Neuron (in vitro differentiated cells): ENCODE data around the gene MRPL22.
"Not testable (repeated sequence)": the region's sequence is repeated elsewhere in the genome, so short reads cannot be mapped to it uniquely, and the experiment has no call there.

Experiments
- H2AFZ ChIP-seq: one replicate; pipeline ENCODE4 v1.6.1; 2013; ENCODE audit warnings: low read depth, mild to moderate bottlenecking, inconsistent platforms, low read length, moderate library complexity
- H3K27me3 ChIP-seq: one replicate; pipeline ENCODE4 v1.6.1; 2013; ENCODE audit warnings: low read length; ENCODE audit not compliant: insufficient read depth
- H3K36me3 ChIP-seq: one replicate; pipeline ENCODE4 v1.6.1; 2013; ENCODE audit warnings: low read length; ENCODE audit not compliant: insufficient read depth
- H3K4me1 ChIP-seq: one replicate; pipeline ENCODE4 v1.6.1; 2013; ENCODE audit warnings: low read length; ENCODE audit not compliant: insufficient read depth
- H3K4me3 ChIP-seq: 2 replicates; pipeline ENCODE4 v1.5.1; 2013; ENCODE audit warnings: mild to moderate bottlenecking, low read length, moderate library complexity
- H3K9me3 ChIP-seq: one replicate; pipeline ENCODE4 v1.6.1; 2013; ENCODE audit warnings: low read length

The MRPL22 gene

GRCh38 chr5:154917757-154918156 is 23.1 kb upstream of the MRPL22 start:
- H3K4me1 ChIP-seq: no peaks in the 10 kb centered on the region
- no peaks in the 10 kb centered on the region for H3K9me3 ChIP-seq
- no peak overlapping the region for H2AFZ ChIP-seq
- peaks cover 66% of the 10 kb centered on the region for H3K36me3 ChIP-seq
- no peak overlapping the region for H3K4me3 ChIP-seq
- no peaks in the 10 kb centered on the region for H3K27me3 ChIP-seq

DNA sequence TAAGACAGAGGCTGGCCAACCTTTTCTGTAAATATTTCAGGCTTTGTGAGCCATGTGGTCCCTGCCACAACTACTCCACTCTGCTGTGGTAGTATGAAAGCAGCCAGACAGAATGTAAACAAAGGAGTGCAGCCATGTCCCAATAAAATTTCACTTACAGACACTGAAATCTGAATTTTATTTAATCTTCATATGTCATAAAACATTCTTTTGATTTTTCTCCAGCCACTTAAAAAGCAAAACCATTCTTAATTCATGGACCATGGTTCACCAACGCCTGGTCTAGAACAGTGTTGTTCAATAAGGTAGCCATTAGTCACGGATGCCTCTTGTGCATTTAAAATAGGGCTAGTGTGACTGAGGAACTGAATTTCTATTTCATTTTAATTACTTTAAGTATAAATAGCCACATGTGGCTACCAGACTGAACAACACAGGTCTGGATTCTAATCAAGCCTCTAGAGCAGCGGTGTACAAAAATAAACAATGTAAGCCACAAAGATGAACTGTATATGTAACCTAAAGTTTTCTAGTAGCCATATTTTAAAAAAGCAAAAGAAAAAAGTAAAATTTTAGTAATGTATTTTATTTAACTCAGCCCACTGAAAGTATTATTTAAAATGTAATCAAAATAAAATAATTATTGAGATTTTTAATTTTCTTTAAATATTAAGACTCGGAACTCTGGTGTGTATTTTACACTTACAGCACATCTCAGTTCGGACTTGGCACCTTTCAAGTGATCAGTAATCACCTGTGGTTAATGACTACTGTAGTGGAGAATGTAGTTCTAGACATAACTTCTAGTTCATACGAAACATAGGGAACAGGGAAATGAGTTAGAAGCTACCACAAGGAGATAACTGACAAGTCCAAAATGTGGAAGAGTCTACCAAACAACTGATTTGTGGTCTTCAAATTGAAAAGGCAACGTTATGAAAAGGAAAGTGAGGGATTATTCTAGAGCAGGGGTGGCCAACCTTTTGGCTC is 17.1 kb upstream of the MRPL22 start:
- H2AFZ ChIP-seq: no peak overlapping the region
- H3K36me3 ChIP-seq: peaks cover 67% of the 10 kb centered on the region
- no peaks in the 10 kb centered on the region for H3K4me1 ChIP-seq
- H3K9me3 ChIP-seq: no peaks in the 10 kb centered on the region
- H3K4me3 ChIP-seq: no peak overlapping the region
- no peaks in the 10 kb centered on the region for H3K27me3 ChIP-seq

- Histone ChIP-seq H2AFZ (no peak overlapping the region), H3K4me3 (no peak overlapping the region), H3K4me1 (peaks cover 8% of the 10 kb centered on the region), H3K9me3 (no peaks in the 10 kb centered on the region), H3K36me3 (peaks cover 39% of the 10 kb centered on the region), H3K27me3 (no peaks in the 10 kb centered on the region)
Observed at GRCh38 chr5:154933537-154933936, 7.3 kb upstream of the MRPL22 start.

DNA sequence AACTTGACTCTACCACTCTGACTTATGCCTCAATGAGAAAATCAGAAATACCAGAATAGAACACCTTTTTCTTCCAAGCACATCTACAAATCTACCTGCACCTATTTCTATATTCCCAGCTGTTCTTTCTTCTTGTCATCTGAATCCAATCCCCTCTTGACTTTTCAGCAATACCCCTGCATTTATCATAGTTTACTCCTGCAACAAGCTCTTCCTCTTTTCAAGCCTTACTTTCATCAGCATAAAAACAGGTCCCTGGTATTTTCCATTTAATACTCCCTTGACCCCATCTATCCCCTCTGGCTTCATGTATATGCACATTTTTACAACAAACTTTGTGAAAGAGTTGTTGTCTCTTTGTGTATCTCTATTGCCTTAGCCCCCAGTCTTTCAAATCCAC is 6.0 kb upstream of the MRPL22 start:
- Histone ChIP-seq H3K4me3 (no peak overlapping the region), H3K27me3 (no peaks in the 10 kb centered on the region), H3K4me1 (peaks cover 8% of the 10 kb centered on the region), H2AFZ (no peak overlapping the region), H3K9me3 (no peaks in the 10 kb centered on the region), H3K36me3 (peaks cover 31% of the 10 kb centered on the region)

DNA sequence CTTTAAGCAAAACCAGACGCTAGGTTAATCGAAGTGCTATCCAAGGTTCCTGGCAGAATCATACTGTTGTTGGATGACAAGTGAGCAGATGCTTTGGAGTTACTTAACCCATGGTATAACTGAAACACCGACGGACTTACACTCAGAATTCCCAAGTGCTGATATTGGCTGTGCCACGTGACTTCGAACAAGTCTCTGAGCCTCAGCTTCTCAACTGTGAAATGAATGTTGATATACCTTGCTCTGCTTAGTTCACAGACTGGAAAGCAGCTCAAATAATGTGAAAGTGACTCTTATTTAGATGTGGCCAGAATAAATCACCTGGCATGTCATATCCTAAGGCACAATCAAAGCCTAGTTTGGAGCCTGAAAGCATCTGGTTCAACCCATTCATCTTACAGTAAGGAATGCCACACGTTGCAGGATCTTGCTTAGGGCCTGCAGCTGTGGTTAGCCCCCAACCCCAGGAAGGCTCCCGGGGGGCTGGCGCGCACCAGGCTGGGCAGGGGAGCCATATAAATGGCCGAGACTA is 3.6 kb upstream of the MRPL22 start:
- Histone ChIP-seq H3K9me3 (no peaks in the 10 kb centered on the region), H3K4me1 (peaks cover 18% of the 10 kb centered on the region), H3K27me3 (no peaks in the 10 kb centered on the region), H3K4me3 (peak overlapping the region; percentile 92), H3K36me3 (peaks cover 13% of the 10 kb centered on the region), H2AFZ (peak overlapping the region; percentile 73)

GRCh38 chr5:154937718-154938466 is 3.0 kb upstream of the MRPL22 start, which contains the start of gene GEMIN5:
Gene GEMIN5, minus strand, starts transcription at chr5:154938211. Its CDS starts 78 bp downstream, at chr5:154938133.
- Histone ChIP-seq H3K27me3 (no peaks in the 10 kb centered on the region), H3K4me1 (peaks cover 23% of the 10 kb centered on the region), H3K36me3 (peaks cover 11% of the 10 kb centered on the region), H2AFZ (peak within 1 kb of the TSS; percentile 73), H3K4me3 (peak within 1 kb of the TSS; percentile 92), H3K9me3 (no peaks in the 10 kb centered on the region)

DNA sequence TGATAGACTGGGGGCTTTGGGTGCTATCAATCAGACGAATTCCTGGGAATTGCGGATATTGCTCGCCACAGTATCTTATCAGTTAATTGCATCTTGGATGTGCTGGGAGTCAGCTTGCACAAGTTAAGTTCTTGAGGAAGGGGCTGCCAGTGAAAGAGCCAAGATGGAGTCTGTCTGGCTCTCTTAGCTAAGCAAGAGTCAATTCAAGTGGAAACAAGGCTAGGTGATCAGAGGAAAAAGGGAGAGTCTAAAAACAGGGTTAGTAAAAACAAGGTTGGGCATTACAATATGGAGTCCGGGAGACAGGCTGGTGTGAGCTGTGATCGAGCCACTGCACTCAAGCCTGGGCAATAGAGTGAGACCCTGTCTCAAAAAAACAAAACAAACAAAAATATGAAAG is 1.5 kb upstream of the MRPL22 start:
- not testable (repeated sequence) for H3K27me3 ChIP-seq, H2AFZ ChIP-seq, H3K4me3 ChIP-seq, H3K9me3 ChIP-seq, H3K36me3 ChIP-seq
- H3K4me1 ChIP-seq: peaks cover 26% of the 10 kb centered on the region

GRCh38 chr5:154940375-154940771 is 500 bp upstream of the MRPL22 start:
- Histone ChIP-seq H3K36me3 (peaks cover 3% of the 10 kb centered on the region), H3K4me1 (peaks cover 26% of the 10 kb centered on the region), H2AFZ (peak overlapping the region; percentile 82), H3K9me3 (no peaks in the 10 kb centered on the region), H3K4me3 (peak overlapping the region; percentile 90), H3K27me3 (no peaks in the 10 kb centered on the region)

DNA sequence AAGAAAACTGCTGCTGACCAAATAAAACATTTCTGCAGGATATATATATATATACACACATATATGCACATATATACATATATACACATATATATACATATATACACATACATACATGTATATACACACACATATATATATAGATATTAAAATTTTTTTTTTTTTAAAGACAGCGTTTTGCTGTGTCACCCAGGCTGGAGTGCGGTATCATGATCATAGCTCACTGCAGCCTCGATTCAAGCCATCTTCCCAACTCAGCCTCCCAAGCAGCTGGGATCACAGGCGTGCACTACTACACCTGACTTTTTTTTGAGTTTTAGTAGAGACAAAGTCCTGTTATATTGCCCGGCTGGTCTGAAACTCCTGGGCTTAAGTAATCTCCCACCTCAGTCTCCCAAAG is 2.7 kb downstream of the MRPL22 start:
- H3K4me1 ChIP-seq: peaks cover 19% of the 10 kb centered on the region
- H3K9me3 ChIP-seq: no peaks in the 10 kb centered on the region
- no peaks in the 10 kb centered on the region for H3K36me3 ChIP-seq
- no peaks in the 10 kb centered on the region for H3K27me3 ChIP-seq
- no peak overlapping the region for H3K4me3 ChIP-seq
- no peak overlapping the region for H2AFZ ChIP-seq

GRCh38 chr5:154944716-154945115 is 3.8 kb downstream of the MRPL22 start:
- no peaks in the 10 kb centered on the region for H3K27me3 ChIP-seq
- H3K36me3 ChIP-seq: no peaks in the 10 kb centered on the region
- peaks cover 19% of the 10 kb centered on the region for H3K4me1 ChIP-seq
- H3K9me3 ChIP-seq: no peaks in the 10 kb centered on the region
- H2AFZ ChIP-seq: no peak overlapping the region
- no peak overlapping the region for H3K4me3 ChIP-seq

DNA sequence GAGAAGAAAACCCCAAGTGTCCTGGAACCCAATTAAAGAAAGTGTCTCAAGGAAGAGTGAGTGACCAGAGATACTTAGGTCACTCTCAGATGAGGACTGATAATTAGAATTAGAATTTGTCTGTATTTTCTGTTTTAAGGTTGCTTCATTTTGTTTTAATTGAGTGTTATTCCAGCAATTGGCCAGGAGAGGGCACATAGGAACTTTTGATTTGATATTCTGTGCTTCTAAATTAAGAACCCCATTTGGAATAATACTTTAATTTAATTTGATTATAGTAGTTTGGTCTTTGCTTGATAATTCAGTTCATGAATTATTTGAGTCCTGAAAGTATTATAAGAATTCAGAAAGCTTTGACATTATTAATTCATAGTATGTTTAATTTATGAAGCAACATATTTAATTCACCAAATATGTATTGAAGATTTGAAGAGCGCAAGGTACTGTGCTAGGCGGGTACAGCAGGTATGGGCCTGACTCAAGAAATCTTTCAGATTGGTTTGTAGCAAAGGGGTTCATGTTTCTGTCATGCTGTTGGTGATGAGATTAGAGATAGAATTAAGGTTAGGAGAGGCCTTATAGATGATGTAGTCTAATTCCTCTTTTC is 4.9 kb downstream of the MRPL22 start:
- no peak overlapping the region for H3K4me3 ChIP-seq
- H3K27me3 ChIP-seq: no peaks in the 10 kb centered on the region
- H3K9me3 ChIP-seq: no peaks in the 10 kb centered on the region
- H3K36me3 ChIP-seq: no peaks in the 10 kb centered on the region
- H3K4me1 ChIP-seq: peaks cover 15% of the 10 kb centered on the region
- H2AFZ ChIP-seq: no peak overlapping the region

- Histone ChIP-seq H3K4me3 (no peak overlapping the region), H2AFZ (no peak overlapping the region), H3K36me3 (no peaks in the 10 kb centered on the region), H3K9me3 (no peaks in the 10 kb centered on the region), H3K27me3 (no peaks in the 10 kb centered on the region), H3K4me1 (peaks cover 4% of the 10 kb centered on the region)
Observed at GRCh38 chr5:154947778-154948177, 6.9 kb downstream of the MRPL22 start.

DNA sequence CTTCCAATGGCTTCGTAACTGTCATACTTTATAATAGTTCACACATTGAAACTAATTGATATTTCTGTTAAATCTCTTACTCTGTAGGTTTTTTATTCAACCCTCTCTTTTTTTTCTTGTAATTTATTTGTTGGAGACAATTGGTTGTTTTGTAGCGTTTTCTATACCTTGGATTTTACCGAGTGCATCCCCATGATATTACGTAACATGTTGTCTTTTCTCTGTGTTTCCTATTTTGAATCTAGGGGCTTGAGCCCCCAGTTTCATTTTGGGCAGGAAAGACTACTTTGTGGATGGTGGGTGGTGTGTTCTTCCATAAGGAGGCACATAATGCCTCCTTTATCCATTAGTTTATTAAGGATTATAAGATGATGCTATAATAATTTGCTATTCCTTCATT is 7.4 kb downstream of the MRPL22 start:
- Histone ChIP-seq H3K36me3 (no peaks in the 10 kb centered on the region), H3K4me3 (no peak overlapping the region), H3K4me1 (no peaks in the 10 kb centered on the region), H3K27me3 (no peaks in the 10 kb centered on the region), H3K9me3 (no peaks in the 10 kb centered on the region), H2AFZ (no peak overlapping the region)
